Body of pancreas (tissue), 4 donors: ENCODE results near the gene ULK3. TPM values are rescaled to one million over a fixed set of nuclear protein-coding genes. Genes with fewer than 3 reads are reported as not detected.

ENCODE experiments used
- ATAC-seq: fragments of 150-250 bp; one replicate; pipeline ENCODE4 v1.9.1; 2016
- DNase-seq, 4 donors: peaks; one replicate each; pipeline ENCODE4 v3.0.0-alpha.2; 2019
- H3K27ac ChIP-seq, 4 donors: fragments of 200-600 bp; sonication (generic); 1 replicate in 3 of 4; 2 replicates in 1 of 4; pipeline versions ENCODE4 v1.5.1 to v1.6.1; 2016 to 2019; ENCODE audit warnings: mild to moderate bottlenecking in 1 of 4, mixed read lengths in 1 of 4, moderate library complexity in 1 of 4
- H3K27me3 ChIP-seq, 2 donors: fragments of 200-600 bp; sonication (generic); one replicate each; pipeline ENCODE4 v1.6.0; 2016; ENCODE audit warnings: mild to moderate bottlenecking in 1 of 2
- H3K36me3 ChIP-seq, 2 donors: fragments of 200-600 bp; sonication (generic); replicated peaks in 1 of 2; 2 replicates each; pipeline ENCODE4 v1.5.1; 2016; ENCODE audit warnings: low read depth in 2 of 2; ENCODE audit not compliant: insufficient read depth in 1 of 2
- H3K4me1 ChIP-seq: fragments of 200-600 bp; sonication (generic); one replicate; pipeline ENCODE4 v1.6.0; 2016
- H3K4me3 ChIP-seq, 2 donors: fragments of 200-600 bp; sonication (generic); 1 replicate in 1 of 2; 2 replicates in 1 of 2; pipeline ENCODE4 v1.5.1; 2016 to 2019
- H3K9me3 ChIP-seq, 3 donors: fragments of 200-600 bp; sonication (generic); 1 replicate in 2 of 3; 2 replicates in 1 of 3; pipeline ENCODE4 v1.5.1; 2016
- CTCF ChIP-seq, 7 experiments: fragments of 450-650 bp in 4 of 7; fragments of 200-600 bp in 3 of 7; sonication (generic) in 3 of 7; IDR thresholded peaks; one replicate each; pipeline ENCODE4 v1.5.1; 2016 to 2019; ENCODE audit warnings: antibody characterized with exemption in 7 of 7
- POLR2A ChIP-seq, 3 donors: fragments of 450-650 bp; IDR thresholded peaks; one replicate each; pipeline ENCODE4 v1.6.1; 2016; ENCODE audit warnings: antibody characterized with exemption in 3 of 3, mild to moderate bottlenecking in 2 of 3
- WGBS, 2 donors: methylation state at CpG; one replicate each; pipeline ENCODE4 v1.1.5; 2017; 5-methylcytosine and 5-hydroxymethylcytosine counted together
- intact Hi-C: fragments of 100-400 bp; cut with DNase I; formaldehyde crosslinking; loops from one replicate; pipeline ENCODE4 v1.15.1; 2023
- total RNA-seq, 2 donors: library from RNA; depleted of rRNA; stranded (reverse); fragments of >200 nt; gene quantifications; one replicate each; pipeline ENCODE4 v1.1.0, GENCODE V29; 2016

The ULK3 gene
- total RNA-seq, 2 donors from 2014 or later = 74.2 to 76.3 TPM

GRCh38 chr15:74801311-74801997 is 41.5 kb downstream of the ULK3 start:
- intact Hi-C loops = no loop called here
- ATAC-seq (no peak), DNase-seq (no peak)
- Histone ChIP-seq H3K9me3 (no peaks in the 10 kb centered on the region), H3K27me3 (no peaks in the 10 kb centered on the region), H3K36me3 (peaks cover 0 to 5% of the 10 kb centered on the region in 2 donors), H3K27ac (no peak overlapping the region), H3K4me3 (no peak overlapping the region), H3K4me1 (peaks cover 18% of the 10 kb centered on the region)
- WGBS, 2 donors = 77 to 84% methylated on average over 3 to 16 of the region's 18 CpGs
- TF ChIP-seq CTCF (IDR thresholded peaks at IDR 0.05) = no peak
- no peak for TF ChIP-seq POLR2A (IDR thresholded peaks at IDR 0.05)

GRCh38 chr15:74800559-74801094 is 42.3 kb downstream of the ULK3 start:
- DNase-seq = peak in 1 of 4 donors; percentile 20
- no peak for ATAC-seq
- Histone ChIP-seq H3K27me3 (no peaks in the 10 kb centered on the region), H3K4me3 (no peak overlapping the region), H3K9me3 (no peaks in the 10 kb centered on the region), H3K27ac (no peak overlapping the region), H3K4me1 (peaks cover 18% of the 10 kb centered on the region), H3K36me3 (peaks cover 0 to 5% of the 10 kb centered on the region in 2 donors)
- TF ChIP-seq POLR2A (IDR thresholded peaks at IDR 0.05) (no peak), CTCF (IDR thresholded peaks at IDR 0.05) (no peak)
- 74 to 78% methylated on average over 7 to 17 of the region's 20 CpGs for WGBS, 2 donors
- intact Hi-C loops = no loop called here

GRCh38 chr15:74799856-74800558 is 42.9 kb downstream of the ULK3 start:
- TF ChIP-seq POLR2A (IDR thresholded peaks at IDR 0.05) = no peak
- peak; percentile 89 to 99 (median 94) for TF ChIP-seq CTCF (IDR thresholded peaks at IDR 0.05)
- ATAC-seq (peak; percentile 77), DNase-seq (peak; percentile 69 to 78 (median 78))
- peaks cover 0 to 5% of the 10 kb centered on the region in 2 donors for H3K36me3 ChIP-seq
- H3K27me3 ChIP-seq = no peaks in the 10 kb centered on the region
- WGBS, 2 donors = 36 to 47% methylated on average over 4 to 18 of the region's 18 CpGs
- no peaks in the 10 kb centered on the region for H3K9me3 ChIP-seq
- peak overlapping the region in 2 of 4 donors; percentile 8 to 37 for H3K27ac ChIP-seq
- intact Hi-C loops = no loop called here
- H3K4me3 ChIP-seq = no peak overlapping the region
- H3K4me1 ChIP-seq = peaks cover 18% of the 10 kb centered on the region

- peak overlapping the region in 2 of 4 donors; percentile 8 to 72 for H3K27ac ChIP-seq
- no peaks in the 10 kb centered on the region for H3K27me3 ChIP-seq
- peaks cover 18% of the 10 kb centered on the region for H3K4me1 ChIP-seq
- peaks cover 0 to 5% of the 10 kb centered on the region in 2 donors for H3K36me3 ChIP-seq
- DNase-seq = no peak
- ATAC-seq = no peak
- H3K9me3 ChIP-seq = no peaks in the 10 kb centered on the region
- 83 to 92% methylated on average over 11 to 12 of the region's 16 CpGs for WGBS, 2 donors
- H3K4me3 ChIP-seq = no peak overlapping the region
- TF ChIP-seq POLR2A (IDR thresholded peaks at IDR 0.05) = no peak
- no peak for TF ChIP-seq CTCF (IDR thresholded peaks at IDR 0.05)
- intact Hi-C loops = no loop called here
These were observed 43.6 kb downstream of the ULK3 start for GRCh38 chr15:74799255-74799855.
